CD14-positive monocyte (primary cell): ENCODE results near the gene BFSP1. TPM values are rescaled to one million over a fixed set of nuclear protein-coding genes. Genes with fewer than 3 reads are reported as not detected.

ENCODE experiments used
- DNase-seq, 3 donors: peaks; one replicate each; pipeline ENCODE4 v3.0.0-alpha.2; 2011 to 2022
- H2AFZ ChIP-seq: 2 replicates; pipeline ENCODE4 v1.6.0; 2012; ENCODE audit warnings: mild to moderate bottlenecking, low read depth, low read length, inconsistent platforms; ENCODE audit not compliant: insufficient read depth, poor library complexity, severe bottlenecking
- H3K27ac ChIP-seq, 2 donors: 1 replicate in 1 of 2; 2 replicates in 1 of 2; pipeline ENCODE4 v1.5.1; 2012 to 2013; ENCODE audit warnings: low read length in 2 of 2, control low read depth in 1 of 2, inconsistent platforms in 1 of 2, low read depth in 1 of 2, mild to moderate bottlenecking in 1 of 2
- H3K27me3 ChIP-seq, 2 donors: one replicate each; pipeline versions ENCODE4 v1.6.0 to v1.6.1; 2011 to 2013; ENCODE audit warnings: low read length in 2 of 2; ENCODE audit not compliant: control insufficient read depth in 2 of 2, insufficient read depth in 2 of 2
- H3K36me3 ChIP-seq, 2 donors: replicated peaks in 1 of 2; 1 replicate in 1 of 2; 2 replicates in 1 of 2; pipeline versions ENCODE4 v1.5.1 to v1.6.1; 2012 to 2013; ENCODE audit warnings: low read length in 2 of 2, control low read depth in 1 of 2, inconsistent platforms in 1 of 2, mild to moderate bottlenecking in 1 of 2; ENCODE audit not compliant: insufficient read depth in 2 of 2, control insufficient read depth in 1 of 2
- H3K4me1 ChIP-seq, 2 donors: 1 replicate in 1 of 2; 2 replicates in 1 of 2; pipeline versions ENCODE4 v1.5.1 to v1.6.1; 2012 to 2013; ENCODE audit warnings: low read length in 2 of 2, control low read depth in 1 of 2, inconsistent platforms in 1 of 2, mild to moderate bottlenecking in 1 of 2, moderate library complexity in 1 of 2; ENCODE audit not compliant: insufficient read depth in 2 of 2, control insufficient read depth in 1 of 2
- H3K4me2 ChIP-seq: replicated peaks from 2 replicates; pipeline ENCODE3; 2012; ENCODE audit warnings: low read length, moderate library complexity, mild to moderate bottlenecking; ENCODE audit not compliant: poor library complexity, severe bottlenecking; ENCODE audit errors: extremely low read depth
- H3K4me3 ChIP-seq, 3 experiments: fragments of 200-600 bp in 1 of 3; sonication (generic) in 1 of 3; replicated peaks in 1 of 3; 1 replicate in 2 of 3; 2 replicates in 1 of 3; pipeline ENCODE4 v1.5.1; 2011 to 2013; ENCODE audit warnings: low read length in 3 of 3, mild to moderate bottlenecking in 3 of 3, control low read depth in 2 of 3, low read depth in 2 of 3, inconsistent platforms in 1 of 3, moderate library complexity in 1 of 3
- H3K79me2 ChIP-seq: 2 replicates; pipeline ENCODE4 v1.6.0; 2012; ENCODE audit warnings: mild to moderate bottlenecking, control low read depth, inconsistent platforms, low read length, moderate library complexity; ENCODE audit not compliant: insufficient read depth
- H3K9ac ChIP-seq: 2 replicates; pipeline ENCODE4 v1.6.0; 2017; ENCODE audit warnings: low read length, mild to moderate bottlenecking; ENCODE audit not compliant: insufficient read depth, poor library complexity, severe bottlenecking
- H3K9me3 ChIP-seq, 2 donors: replicated peaks in 1 of 2; 1 replicate in 1 of 2; 2 replicates in 1 of 2; pipeline versions ENCODE4 v1.5.1 to v1.6.1; 2012 to 2013; ENCODE audit warnings: low read length in 2 of 2, control low read depth in 1 of 2; ENCODE audit not compliant: control insufficient read depth in 1 of 2, insufficient read depth in 1 of 2
- H4K20me1 ChIP-seq: 2 replicates; pipeline ENCODE4 v1.6.0; 2012; ENCODE audit warnings: mild to moderate bottlenecking, low read length, control low read depth, moderate library complexity; ENCODE audit not compliant: insufficient read depth
- H3K27ac Mint-ChIP-seq, 7 donors: one replicate each; pipeline ENCODE4 v1.8.0; 2020; ENCODE audit warnings: mild to moderate bottlenecking in 7 of 7, mixed read lengths in 7 of 7, moderate library complexity in 6 of 7, inconsistent platforms in 2 of 7
- H3K27me3 Mint-ChIP-seq, 3 donors: one replicate each; pipeline ENCODE4 v1.8.0; 2021 to 2022; ENCODE audit warnings: low read depth in 3 of 3, mild to moderate bottlenecking in 3 of 3, mixed read lengths in 3 of 3, moderate library complexity in 3 of 3, inconsistent platforms in 1 of 3
- H3K36me3 Mint-ChIP-seq, 2 donors: one replicate each; pipeline ENCODE4 v1.8.0; 2020; ENCODE audit warnings: mixed read lengths in 2 of 2, inconsistent platforms in 1 of 2, mild to moderate bottlenecking in 1 of 2
- H3K4me1 Mint-ChIP-seq: one replicate; pipeline ENCODE4 v1.8.0; 2020; ENCODE audit warnings: mild to moderate bottlenecking, mixed read lengths
- H3K4me3 Mint-ChIP-seq, 2 donors: one replicate each; pipeline ENCODE4 v1.8.0; 2020; ENCODE audit warnings: mild to moderate bottlenecking in 2 of 2, mixed read lengths in 2 of 2, moderate library complexity in 1 of 2
- H3K9me3 Mint-ChIP-seq, 7 donors: one replicate each; pipeline ENCODE4 v1.8.0; 2020 to 2022; ENCODE audit warnings: mixed read lengths in 7 of 7, mild to moderate bottlenecking in 6 of 7, moderate library complexity in 6 of 7, inconsistent platforms in 2 of 7
- CTCF ChIP-seq: fragments of 200-600 bp; IDR thresholded peaks from one replicate; pipeline ENCODE4 v1.8.0; 2022; ENCODE audit warnings: antibody characterized with exemption, mild to moderate bottlenecking
- WGBS: methylation state at CpG from one replicate; pipeline ENCODE4 v1.1.5; 2013; ENCODE audit warnings: missing lambda C conversion rate; ENCODE audit not compliant: insufficient coverage; 5-methylcytosine and 5-hydroxymethylcytosine counted together
- intact Hi-C, 2 donors: fragments of 100-400 bp; cut with micrococcal nuclease; formaldehyde crosslinking; loops; one replicate each; pipeline versions ENCODE4 v1.15.0 to v1.15.1; 2023
- polyA plus RNA-seq, 3 donors: library from polyadenylated mRNA; depleted of rRNA in 1 of 3; unstranded in 2 of 3; stranded (reverse) in 1 of 3; fragments of 300-500 nt in 2 of 3; fragments of >200 nt in 1 of 3; fragmentation: Illumina TruSeq in 2 of 3; gene quantifications; 1 replicate in 2 of 3; 2 replicates in 1 of 3; pipeline ENCODE4 v1.2.3, GENCODE V29; 2012 to 2021

BFSP1 gene
- polyA plus RNA-seq, 3 donors: not detected

- H3K4me1 Mint-ChIP-seq: peaks cover 12% of the 10 kb centered on the region
- no peak overlapping the region for H3K27ac ChIP-seq
- H3K27me3 Mint-ChIP-seq: peaks cover 6 to 9% (median 8%) of the 10 kb centered on the region in 3 donors
- no peaks in the 10 kb centered on the region for H4K20me1 ChIP-seq
- H3K36me3 ChIP-seq: no peaks in the 10 kb centered on the region
- no peaks in the 10 kb centered on the region for H3K36me3 Mint-ChIP-seq
- H3K9ac ChIP-seq: no peak overlapping the region
- no peaks in the 10 kb centered on the region for H3K9me3 ChIP-seq
- intact Hi-C loops: no loop called here
- DNase-seq: no peak
- H3K4me2 ChIP-seq: no peak overlapping the region
- H3K27me3 ChIP-seq: no peaks in the 10 kb centered on the region
- no peak overlapping the region for H3K4me3 Mint-ChIP-seq
- H3K4me3 ChIP-seq: no peak overlapping the region
- peaks cover 12 to 14% of the 10 kb centered on the region in 2 donors for H3K4me1 ChIP-seq
- H2AFZ ChIP-seq: no peak overlapping the region
- TF ChIP-seq CTCF: no peak
- H3K9me3 Mint-ChIP-seq: no peaks in the 10 kb centered on the region
- no peaks in the 10 kb centered on the region for H3K79me2 ChIP-seq
- H3K27ac Mint-ChIP-seq: no peak overlapping the region
- 63% methylated on average over 2 of the region's 3 CpGs for WGBS
Measured at GRCh38 chr20:17522528-17522927, 8.7 kb downstream of the BFSP1 start.

GRCh38 chr20:17520583-17520982 is 10.6 kb downstream of the BFSP1 start:
- Histone ChIP-seq H3K9ac (no peak overlapping the region), H3K4me1 (peaks cover 12 to 14% of the 10 kb centered on the region in 2 donors), H4K20me1 (no peaks in the 10 kb centered on the region), H3K36me3 (no peaks in the 10 kb centered on the region), H3K27ac (no peak overlapping the region), H3K4me2 (no peak overlapping the region), H3K27me3 (no peaks in the 10 kb centered on the region), H3K4me3 (no peak overlapping the region), H3K79me2 (no peaks in the 10 kb centered on the region), H2AFZ (no peak overlapping the region), H3K9me3 (no peaks in the 10 kb centered on the region)
- Mint-ChIP-seq H3K36me3 (no peaks in the 10 kb centered on the region), H3K4me3 (no peak overlapping the region), H3K4me1 (peaks cover 14% of the 10 kb centered on the region), H3K27ac (no peak overlapping the region), H3K9me3 (no peaks in the 10 kb centered on the region), H3K27me3 (peaks cover 5 to 13% (median 8%) of the 10 kb centered on the region in 3 donors)
- WGBS: 7% methylated on average over 2 of the region's 3 CpGs
- no peak for TF ChIP-seq CTCF
- DNase-seq: no peak
- intact Hi-C loops: no loop called here
